Measurements from ENCODE around the gene TMTC3.

Gene TMTC3

GRCh38 chr12:88227263-88227662 is 85.2 kb downstream of the TMTC3 start:
- no peak for DNase-seq (ENCODE audit: low spot score)
- H3K27ac ChIP-seq = no peak overlapping the region
- no peak for TF ChIP-seq CTCF (conservative IDR thresholded peaks at IDR 0.05; ENCODE audit: low read depth)
- ChIA-PET POLR2A (ENCODE audit: low non-redundant PET) (no interaction called here), CTCF (no interaction called here)

- no peak for TF ChIP-seq CTCF (conservative IDR thresholded peaks at IDR 0.05; ENCODE audit: low read depth)
- no peak for DNase-seq (ENCODE audit: low spot score)
- POLR2A ChIA-PET (ENCODE audit: low non-redundant PET) = no interaction called here
- H3K27ac ChIP-seq = no peak overlapping the region
- CTCF ChIA-PET = no interaction called here
Observed at GRCh38 chr12:88227871-88228270, 85.8 kb downstream of the TMTC3 start.

GRCh38 chr12:88228720-88229119 is 86.6 kb downstream of the TMTC3 start:
- no peak overlapping the region for H3K27ac ChIP-seq
- CTCF ChIA-PET = no interaction called here
- DNase-seq (ENCODE audit: low spot score) = no peak
- POLR2A ChIA-PET (ENCODE audit: low non-redundant PET) = no interaction called here
- TF ChIP-seq CTCF (conservative IDR thresholded peaks at IDR 0.05; ENCODE audit: low read depth) = no peak

- POLR2A ChIA-PET (ENCODE audit: low non-redundant PET) = no interaction called here
- CTCF ChIA-PET = interaction anchor here (0.6 kb wide), 1 partner anchor 61 kb away, joined by 3 read pairs; no protein-coding TSS in a partner anchor
- TF ChIP-seq CTCF (conservative IDR thresholded peaks at IDR 0.05; ENCODE audit: low read depth) = no peak
- H3K27ac ChIP-seq = no peak overlapping the region
- no peak for DNase-seq (ENCODE audit: low spot score)
Observed at GRCh38 chr12:88230271-88230670, 88.2 kb downstream of the TMTC3 start.

- TF ChIP-seq CTCF (conservative IDR thresholded peaks at IDR 0.05; ENCODE audit: low read depth) = no peak
- CTCF ChIA-PET = no interaction called here
- no peak for DNase-seq (ENCODE audit: low spot score)
- POLR2A ChIA-PET (ENCODE audit: low non-redundant PET) = no interaction called here
- no peak overlapping the region for H3K27ac ChIP-seq
Observed at GRCh38 chr12:88235183-88235833, 93.2 kb downstream of the TMTC3 start.

GRCh38 chr12:88237954-88238353 is 95.8 kb downstream of the TMTC3 start:
- no peak for DNase-seq (ENCODE audit: low spot score)
- no peak for TF ChIP-seq CTCF (conservative IDR thresholded peaks at IDR 0.05; ENCODE audit: low read depth)
- no peak overlapping the region for H3K27ac ChIP-seq
- CTCF ChIA-PET = no interaction called here
- POLR2A ChIA-PET (ENCODE audit: low non-redundant PET) = no interaction called here
